SK-N-SH (cell line): ENCODE results near the gene LCMT1. TPM values are rescaled to one million over a fixed set of nuclear protein-coding genes. Genes with fewer than 3 reads are reported as not detected.

Source experiments
- CTCF ChIA-PET: fragments of 300-600, 350-600 bp; formaldehyde crosslinking; extraction: SDS; loops from one replicate; lab custom pipeline; 2021; lab: Yijun Ruan, JAX
- POLR2A ChIA-PET: fragments of 350-600 bp; sonication (Branson Sonifier 250); formaldehyde crosslinking; extraction: SDS; loops from one replicate; lab custom pipeline; 2020; ENCODE audit warnings: antibody characterized with exemption, inconsistent platforms; lab: Yijun Ruan, JAX
- DNase-seq: peaks from one replicate; pipeline ENCODE4 v3.0.0; 2012
- H2AFZ ChIP-seq: fragments of 200-600 bp; sonication (generic); 2 replicates; pipeline ENCODE4 v1.8.1; 2016; ENCODE audit warnings: antibody characterized with exemption, mild to moderate bottlenecking, low read depth
- H3F3A ChIP-seq: fragments of 200-600 bp; sonication (generic); replicated peaks from 2 replicates; pipeline ENCODE3; 2016; ENCODE audit warnings: antibody characterized with exemption, mild to moderate bottlenecking; ENCODE audit not compliant: insufficient read depth
- H3K27ac ChIP-seq, 2 experiments: fragments of 200-500 bp in 1 of 2; fragments of 200-600 bp in 1 of 2; sonication (Bioruptor generic) in 1 of 2; sonication (generic), shearing (Covaris generic) in 1 of 2; 2 replicates each; pipeline versions ENCODE4 v1.5.1 to v1.6.1; 2014 to 2016; ENCODE audit warnings: low read depth in 2 of 2, inconsistent platforms in 1 of 2, low read length in 1 of 2, mild to moderate bottlenecking in 1 of 2, mixed read lengths in 1 of 2
- H3K27me3 ChIP-seq: fragments of 200-600 bp; sonication (generic), shearing (Covaris generic); 2 replicates; pipeline ENCODE4 v1.6.1; 2016; ENCODE audit warnings: mixed run types; ENCODE audit not compliant: insufficient read depth
- H3K36me3 ChIP-seq, 2 experiments: fragments of 200-500 bp in 1 of 2; fragments of 200-600 bp in 1 of 2; sonication (Bioruptor generic) in 1 of 2; sonication (generic) in 1 of 2; replicated peaks in 1 of 2; 2 replicates each; pipeline versions ENCODE3 to v1.5.1; 2014 to 2016; ENCODE audit warnings: low read length in 1 of 2, mild to moderate bottlenecking in 1 of 2; ENCODE audit not compliant: insufficient read depth in 2 of 2, control insufficient read depth in 1 of 2
- H3K4me1 ChIP-seq, 2 experiments: fragments of 200-500 bp in 1 of 2; fragments of 200-600 bp in 1 of 2; sonication (Bioruptor generic) in 1 of 2; sonication (generic), shearing (Covaris generic) in 1 of 2; 2 replicates each; pipeline versions ENCODE4 v1.5.1 to v1.6.1; 2014 to 2016; ENCODE audit warnings: low read depth in 1 of 2, low read length in 1 of 2, mixed run types in 1 of 2; ENCODE audit not compliant: insufficient read depth in 2 of 2, control insufficient read depth in 1 of 2
- H3K4me2 ChIP-seq: fragments of 200-600 bp; sonication (generic), shearing (Covaris generic); 2 replicates; pipeline ENCODE4 v1.6.1; 2017; ENCODE audit warnings: mixed run types
- H3K4me3 ChIP-seq, 2 experiments: fragments of 200-500 bp in 1 of 2; fragments of 200-600 bp in 1 of 2; sonication (Bioruptor generic) in 1 of 2; sonication (generic), shearing (Covaris generic) in 1 of 2; 2 replicates each; pipeline versions ENCODE4 v1.5.1 to v1.8.1; 2014 to 2016; ENCODE audit warnings: low read depth in 2 of 2, inconsistent platforms in 1 of 2, low read length in 1 of 2, mild to moderate bottlenecking in 1 of 2, mixed read lengths in 1 of 2, moderate library complexity in 1 of 2
- H3K79me2 ChIP-seq: fragments of 200-600 bp; sonication (generic); 2 replicates; pipeline ENCODE4 v1.8.1; 2017; ENCODE audit warnings: mild to moderate bottlenecking; ENCODE audit not compliant: insufficient read depth
- H3K9ac ChIP-seq: fragments of 200-600 bp; sonication (generic); 2 replicates; pipeline ENCODE4 v1.6.1; 2017; ENCODE audit warnings: mixed run types
- H3K9me2 ChIP-seq: fragments of 200-600 bp; sonication (generic); 2 replicates; pipeline ENCODE4 v1.6.1; 2017; ENCODE audit warnings: mixed run types
- H3K9me3 ChIP-seq: fragments of 200-600 bp; sonication (generic); 2 replicates; pipeline ENCODE4 v1.6.1; 2017; ENCODE audit warnings: mixed run types, mild to moderate bottlenecking, moderate library complexity
- H4K20me1 ChIP-seq: fragments of 200-600 bp; sonication (generic); 2 replicates; pipeline ENCODE4 v1.6.1; 2017; ENCODE audit warnings: mild to moderate bottlenecking, mixed run types; ENCODE audit not compliant: insufficient read depth
- EP300 ChIP-seq, 2 experiments: IDR thresholded peaks; 2 replicates each; pipeline versions ENCODE4 v1.4.0 to v1.6.1; 2012; ENCODE audit warnings: borderline replicate concordance in 1 of 2, low read depth in 1 of 2, low read length in 1 of 2
- FOXJ3 ChIP-seq: sonication (generic); formaldehyde crosslinking; IDR thresholded peaks from 2 replicates; pipeline ENCODE4 v1.5.1; 2020; ENCODE audit warnings: mild to moderate bottlenecking, missing genetic modification reagents
- FOXM1 ChIP-seq: IDR thresholded peaks from 2 replicates; pipeline ENCODE4 v1.4.0; 2012; ENCODE audit warnings: low read depth, mild to moderate bottlenecking
- GABPA ChIP-seq: IDR thresholded peaks from 2 replicates; pipeline ENCODE4 v1.4.0; 2012; ENCODE audit warnings: low read depth, mild to moderate bottlenecking
- GATA2 ChIP-seq: sonication (generic); formaldehyde crosslinking; IDR thresholded peaks from 2 replicates; pipeline ENCODE4 v1.5.0; 2020; ENCODE audit warnings: mild to moderate bottlenecking, missing genetic modification reagents
- IRF3 ChIP-seq: fragments of 150-350 bp; IDR thresholded peaks from 2 replicates; pipeline ENCODE4 v1.6.1; 2016; ENCODE audit warnings: mild to moderate bottlenecking, low read depth, low read length
- POLR2AphosphoS5 ChIP-seq: IDR thresholded peaks from 2 replicates; pipeline ENCODE4 v1.6.1; 2012; ENCODE audit warnings: low read depth, low read length
- RAD21 ChIP-seq: IDR thresholded peaks from 2 replicates; pipeline ENCODE4 v1.6.1; 2012; ENCODE audit warnings: mild to moderate bottlenecking, low read length
- RFX5 ChIP-seq: IDR thresholded peaks from 2 replicates; pipeline ENCODE4 v1.6.1; 2012; ENCODE audit warnings: mild to moderate bottlenecking, improper control_type of control experiment, low read length
- TAF1 ChIP-seq: IDR thresholded peaks from 2 replicates; pipeline ENCODE4 v1.6.1; 2012; ENCODE audit warnings: low read depth, mild to moderate bottlenecking, low read length, moderate library complexity, borderline replicate concordance
- TEAD4 ChIP-seq: IDR thresholded peaks from 2 replicates; pipeline ENCODE4 v1.4.0; 2012; ENCODE audit warnings: mild to moderate bottlenecking, borderline replicate concordance; ENCODE audit not compliant: insufficient read depth
- USF1 ChIP-seq: IDR thresholded peaks from 2 replicates; pipeline ENCODE4 v1.4.0; 2012; ENCODE audit warnings: low read depth, borderline replicate concordance
- USF2 ChIP-seq: fragments of 150-350 bp; IDR thresholded peaks from 2 replicates; pipeline ENCODE4 v1.6.1; 2017; ENCODE audit warnings: antibody characterized with exemption, low read length, low read depth, borderline replicate concordance
- WGBS: methylation state at CpG from one replicate; pipeline ENCODE4 v1.1.6; 2017; ENCODE audit warnings: low lambda C conversion rate; 5-methylcytosine and 5-hydroxymethylcytosine counted together
- polyA plus RNA-seq, 3 experiments: library from polyadenylated mRNA; depleted of rRNA; stranded (reverse); fragments of >200 nt; gene quantifications; 2 replicates each; pipeline ENCODE4 v1.2.3, GENCODE V29; 2012

Gene LCMT1
- polyA plus RNA-seq, 1 of the 3 experiments (the other 2 are of a cell fraction): 29.8 TPM

GRCh38 chr16:25094596-25094995, 16.9 kb upstream of the LCMT1 start:
- CTCF ChIA-PET: interaction anchor here (0.8 to 1.0 kb wide), 2 partner anchors 16 to 39 kb away, joined by 3 read pairs; no protein-coding TSS in a partner anchor
- Histone ChIP-seq H3K9ac (no peak overlapping the region), H4K20me1 (no peaks in the 10 kb centered on the region), H3K79me2 (no peaks in the 10 kb centered on the region), H3K4me3 (no peak overlapping the region), H2AFZ (no peak overlapping the region), H3K27me3 (no peaks in the 10 kb centered on the region), H3K4me2 (no peak overlapping the region), H3K9me2 (no peaks in the 10 kb centered on the region), H3K4me1 (peaks cover 0 to 6% of the 10 kb centered on the region in 2 experiments; a peak in 1 of 4 replicates), H3K9me3 (no peaks in the 10 kb centered on the region), H3K36me3 (no peaks in the 10 kb centered on the region), H3K27ac (no peak overlapping the region), H3F3A (no peaks in the 10 kb centered on the region)
- WGBS: 53% methylated on average over 8 of the region's 8 CpGs
- POLR2A ChIA-PET: interaction anchor here (0.7 kb wide), 1 partner anchor 12 kb away, joined by 3 read pairs; no protein-coding TSS in a partner anchor
- no peak for TF ChIP-seq IRF3
- no peak for TF ChIP-seq RAD21
- no peak for TF ChIP-seq USF1
- TF ChIP-seq TAF1: no peak
- no peak for TF ChIP-seq RFX5
- TF ChIP-seq EP300 (IDR thresholded peaks at IDR 0.05; ENCODE audit: borderline replicate concordance in 1 of 2, low read depth in 1 of 2, low read length in 1 of 2): no peak
- no peak for TF ChIP-seq FOXM1
- TF ChIP-seq POLR2AphosphoS5: no peak
- no peak for TF ChIP-seq USF2
- no peak for TF ChIP-seq GATA2
- TF ChIP-seq TEAD4: no peak
- DNase-seq: no peak

- Histone ChIP-seq H3K27me3 (no peaks in the 10 kb centered on the region), H3K4me3 (no peak overlapping the region), H2AFZ (no peak overlapping the region), H3K36me3 (no peaks in the 10 kb centered on the region), H3K9me2 (no peaks in the 10 kb centered on the region), H3K27ac (no peak overlapping the region), H3K9me3 (no peaks in the 10 kb centered on the region), H3K4me1 (peaks cover 0 to 6% of the 10 kb centered on the region in 2 experiments; a peak in 1 of 4 replicates), H3K4me2 (no peak overlapping the region), H3K79me2 (no peaks in the 10 kb centered on the region), H4K20me1 (no peaks in the 10 kb centered on the region), H3F3A (no peaks in the 10 kb centered on the region), H3K9ac (no peak overlapping the region)
- ChIA-PET POLR2A (no interaction called here), CTCF (no interaction called here)
- TF ChIP-seq GABPA (no peak), FOXJ3 (no peak)
- DNase-seq: no peak
- WGBS: 27% methylated on average over 2 of the region's 4 CpGs
Measured at GRCh38 chr16:25095636-25096035, 15.9 kb upstream of the LCMT1 start.
